ENCODE data around the gene IGFALS.

DNA sequence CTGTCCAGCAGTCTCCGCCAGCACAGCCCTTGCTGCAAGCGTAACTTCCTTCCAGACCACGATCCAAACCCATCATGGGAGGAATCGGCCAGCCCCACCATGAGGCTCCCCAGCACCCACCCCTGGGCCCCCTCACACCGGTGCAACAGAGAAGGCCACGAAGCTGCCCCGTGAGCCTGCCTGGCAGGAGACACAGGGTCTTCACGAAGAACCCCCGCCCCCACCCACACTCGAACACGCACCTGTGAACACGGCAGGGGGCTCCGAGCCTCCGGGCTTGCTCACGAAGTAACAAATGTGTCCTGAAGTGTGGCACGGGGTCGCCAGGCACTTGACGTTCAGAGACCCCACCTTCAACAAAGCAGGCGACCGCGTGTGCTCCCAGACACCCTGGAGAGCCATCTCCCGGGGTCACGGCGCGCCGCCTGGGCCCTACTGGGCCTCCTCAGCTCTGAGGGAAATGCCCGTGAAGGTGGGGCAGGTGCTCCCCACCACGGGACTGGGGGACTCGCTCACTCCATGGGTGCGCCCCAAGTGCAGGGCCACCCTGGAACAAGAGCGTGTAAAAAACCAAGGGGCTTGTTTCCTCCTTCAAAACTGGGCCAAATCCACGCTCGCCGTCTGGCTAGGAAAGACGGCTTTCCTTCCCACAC, 25.5 kb upstream of the IGFALS start:
- TF ChIP-seq, protein P1, sequence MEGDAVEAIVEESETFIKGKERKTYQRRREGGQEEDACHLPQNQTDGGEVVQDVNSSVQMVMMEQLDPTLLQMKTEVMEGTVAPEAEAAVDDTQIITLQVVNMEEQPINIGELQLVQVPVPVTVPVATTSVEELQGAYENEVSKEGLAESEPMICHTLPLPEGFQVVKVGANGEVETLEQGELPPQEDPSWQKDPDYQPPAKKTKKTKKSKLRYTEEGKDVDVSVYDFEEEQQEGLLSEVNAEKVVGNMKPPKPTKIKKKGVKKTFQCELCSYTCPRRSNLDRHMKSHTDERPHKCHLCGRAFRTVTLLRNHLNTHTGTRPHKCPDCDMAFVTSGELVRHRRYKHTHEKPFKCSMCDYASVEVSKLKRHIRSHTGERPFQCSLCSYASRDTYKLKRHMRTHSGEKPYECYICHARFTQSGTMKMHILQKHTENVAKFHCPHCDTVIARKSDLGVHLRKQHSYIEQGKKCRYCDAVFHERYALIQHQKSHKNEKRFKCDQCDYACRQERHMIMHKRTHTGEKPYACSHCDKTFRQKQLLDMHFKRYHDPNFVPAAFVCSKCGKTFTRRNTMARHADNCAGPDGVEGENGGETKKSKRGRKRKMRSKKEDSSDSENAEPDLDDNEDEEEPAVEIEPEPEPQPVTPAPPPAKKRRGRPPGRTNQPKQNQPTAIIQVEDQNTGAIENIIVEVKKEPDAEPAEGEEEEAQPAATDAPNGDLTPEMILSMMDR (IDR thresholded peaks at IDR 0.05) = no peak
- TF ChIP-seq POLR2A (IDR thresholded peaks at IDR 0.05) = no peak

Data from prostate gland (tissue), 2 donors.